Measurements from ENCODE around the gene GAS2L3. TPM values are rescaled to one million over a fixed set of nuclear protein-coding genes. Genes with fewer than 3 reads are reported as not detected.

The GAS2L3 gene
- polyA plus RNA-seq, 1 donor, result 34.0 TPM

Other genes with a start within 250 kb of the GAS2L3 start
- 1.5 TPM for gene SLC17A8, start 216.6 kb upstream of the GAS2L3 start, polyA plus RNA-seq
- gene NR1H4, start 99.8 kb upstream of the GAS2L3 start, polyA plus RNA-seq, result 76.9 TPM
- 3.4 TPM for gene ANO4, start 221.1 kb downstream of the GAS2L3 start, polyA plus RNA-seq